GM18870 (cell line): ENCODE results near the gene RPS6KA2.

Experiments used
- ATAC-seq: cut with Tn5 transposase; IDR thresholded peaks from one replicate; pipeline ENCODE4 v1.9.1; 2021; ENCODE audit warnings: moderate library complexity; ENCODE audit not compliant: unreplicated experiment

RPS6KA2 gene

DNA sequence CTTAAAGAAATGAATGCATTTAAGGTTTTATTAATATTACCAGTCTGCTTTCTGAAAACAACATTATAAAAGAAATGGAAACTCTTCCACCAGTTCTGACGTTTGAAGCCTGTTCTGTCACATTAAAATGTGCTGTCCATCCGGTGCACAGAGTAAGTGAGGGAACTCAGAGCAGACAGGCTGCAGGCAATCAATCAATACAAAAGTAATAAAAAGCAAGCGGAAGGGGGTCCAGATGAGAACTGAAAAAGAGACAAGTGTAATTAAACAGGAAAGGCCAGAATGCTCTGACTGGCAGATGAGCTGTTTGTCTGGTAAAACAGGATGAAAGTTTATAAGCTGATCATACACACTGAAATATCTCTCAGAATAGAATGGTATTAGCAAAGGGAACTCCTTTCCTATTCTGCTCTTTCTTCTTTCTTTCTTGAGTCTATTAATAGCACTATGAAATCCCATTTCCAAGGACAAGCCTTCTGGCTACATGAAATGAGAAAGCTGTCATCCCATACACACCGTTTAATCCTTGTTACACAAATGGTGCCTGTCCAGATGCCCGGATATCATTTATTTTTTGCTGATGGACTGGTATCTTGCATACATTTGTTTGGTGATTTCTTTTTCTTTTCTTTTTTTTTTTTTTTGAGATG lies 134.8 kb downstream of the RPS6KA2 start:
- no peak for ATAC-seq

DNA sequence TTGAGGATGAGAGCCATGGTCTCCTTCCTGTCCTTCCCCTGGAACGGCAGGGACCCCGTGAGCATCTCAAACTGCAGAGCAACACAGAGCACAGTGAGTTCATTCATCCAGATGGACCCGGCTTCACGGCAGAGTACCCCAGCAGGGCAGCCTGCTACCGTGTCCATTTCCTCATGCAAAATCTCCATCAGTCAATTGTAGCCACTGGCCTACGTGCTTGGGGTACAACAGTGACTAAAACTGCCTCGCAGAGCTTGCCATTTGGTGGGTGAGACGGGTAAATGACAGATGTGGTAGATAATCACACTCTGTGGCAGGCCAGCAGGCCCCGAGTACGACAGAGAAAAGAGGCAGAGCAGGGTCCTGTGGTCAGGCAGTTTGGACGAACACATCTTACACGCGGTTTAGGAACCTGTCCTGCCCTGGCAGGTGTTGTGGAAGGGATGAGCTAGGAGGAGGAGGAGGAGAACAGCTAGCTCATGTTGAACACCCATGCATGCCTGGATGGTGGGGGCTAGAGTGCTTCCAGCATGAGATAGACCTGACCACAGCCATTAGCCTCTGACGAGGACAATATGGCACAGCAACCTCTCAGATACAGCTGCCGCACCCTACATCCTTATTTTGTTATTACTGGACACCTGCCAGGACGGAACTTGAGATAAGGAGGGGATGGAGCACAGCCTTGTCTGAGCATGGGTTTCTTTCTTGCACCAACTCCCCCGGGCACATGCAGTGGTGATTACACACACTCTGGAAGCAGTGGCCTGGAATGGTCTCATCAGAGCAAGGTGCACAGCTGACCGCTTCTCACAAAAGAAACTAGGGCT lies 136.2 kb downstream of the RPS6KA2 start:
- no peak for ATAC-seq

DNA sequence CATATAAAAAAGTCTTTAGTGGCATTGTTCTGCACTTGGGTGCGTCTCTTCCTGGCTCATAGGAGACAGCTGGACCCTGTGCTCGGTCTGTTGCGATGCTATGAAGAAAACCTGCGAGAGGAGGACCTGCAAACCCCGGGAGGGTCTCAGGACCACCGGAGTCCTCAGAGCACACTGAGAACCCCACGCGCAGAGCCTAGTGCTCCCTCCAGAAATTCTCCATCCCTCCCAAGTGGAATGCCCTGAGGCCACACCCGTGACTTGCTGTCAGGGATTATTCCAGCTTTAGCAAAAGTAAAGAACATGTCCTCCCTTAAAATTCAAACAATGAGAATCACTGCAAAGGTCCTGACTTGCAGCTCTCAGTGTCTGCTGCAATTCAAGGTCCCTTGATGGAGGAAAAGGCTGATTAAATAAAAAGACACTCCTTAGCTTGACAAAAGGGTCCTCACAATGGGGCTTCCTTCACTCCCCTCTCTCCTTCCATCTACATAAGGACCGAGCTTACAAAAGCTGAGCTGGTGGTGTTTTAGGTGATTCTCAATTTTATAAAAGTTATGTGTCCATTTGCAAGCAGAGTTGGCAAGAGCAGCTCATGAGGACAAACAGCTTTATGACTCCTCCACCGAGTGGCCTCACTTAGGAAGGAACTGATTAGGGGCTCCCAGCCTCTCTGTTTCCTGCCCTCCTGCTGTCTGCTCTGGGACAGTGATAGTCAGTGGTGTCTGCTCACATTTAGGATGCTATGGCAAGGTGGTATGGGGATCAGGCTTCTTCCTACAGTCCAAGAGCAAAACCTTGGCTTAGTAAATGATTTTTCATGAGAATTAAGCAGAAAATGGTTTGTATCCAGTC lies 137.5 kb downstream of the RPS6KA2 start:
- no peak for ATAC-seq

DNA sequence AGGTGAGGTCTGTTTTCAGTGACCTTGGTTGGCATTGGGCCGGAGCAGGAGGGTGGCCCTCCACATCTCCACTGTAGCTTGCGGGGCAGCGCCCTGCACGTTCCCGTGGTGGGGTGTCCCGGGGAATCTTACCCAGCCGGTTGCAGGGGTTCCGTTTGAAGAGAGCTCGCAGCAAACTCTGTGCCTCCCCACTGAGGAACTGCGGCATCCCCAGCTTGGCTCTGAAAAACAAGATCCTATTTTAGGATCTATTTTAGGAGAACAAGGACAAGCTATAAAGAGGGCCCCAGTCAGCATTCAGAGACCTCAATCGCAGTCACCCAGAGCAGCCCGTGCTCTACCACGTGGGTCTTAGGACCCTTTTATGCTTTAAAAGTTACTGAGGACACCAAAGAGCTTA lies 138.3 kb downstream of the RPS6KA2 start:
- ATAC-seq = no peak

DNA sequence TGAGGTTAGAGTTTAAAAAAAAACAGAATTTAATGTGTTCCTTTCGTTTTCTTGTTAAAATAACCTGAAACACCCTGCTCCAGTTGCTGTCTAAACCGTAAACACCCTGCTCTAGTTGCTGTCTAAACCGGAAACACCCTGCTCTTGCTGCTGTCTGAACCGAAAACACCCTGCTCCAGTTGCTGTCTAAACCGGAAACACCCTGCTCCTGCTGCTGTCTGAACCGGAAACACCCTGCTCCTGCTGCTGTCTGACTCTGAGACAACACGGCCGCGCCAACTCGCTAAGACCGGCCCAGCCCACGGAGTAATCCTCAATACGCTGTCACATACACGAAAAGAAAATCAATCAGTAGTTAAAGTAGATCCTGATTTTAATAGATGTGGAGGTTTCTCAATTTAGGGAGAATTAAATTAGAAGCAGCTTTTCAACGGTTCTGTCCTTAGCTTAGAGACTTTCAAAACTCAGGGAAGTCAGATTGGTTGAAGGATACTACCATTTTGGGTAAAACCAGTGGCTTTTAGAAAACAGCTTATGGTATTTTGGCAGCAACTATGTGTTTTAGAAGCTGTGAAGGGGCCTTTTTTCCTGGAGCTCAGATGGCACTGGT lies 138.9 kb downstream of the RPS6KA2 start:
- ATAC-seq = peak; percentile 76

DNA sequence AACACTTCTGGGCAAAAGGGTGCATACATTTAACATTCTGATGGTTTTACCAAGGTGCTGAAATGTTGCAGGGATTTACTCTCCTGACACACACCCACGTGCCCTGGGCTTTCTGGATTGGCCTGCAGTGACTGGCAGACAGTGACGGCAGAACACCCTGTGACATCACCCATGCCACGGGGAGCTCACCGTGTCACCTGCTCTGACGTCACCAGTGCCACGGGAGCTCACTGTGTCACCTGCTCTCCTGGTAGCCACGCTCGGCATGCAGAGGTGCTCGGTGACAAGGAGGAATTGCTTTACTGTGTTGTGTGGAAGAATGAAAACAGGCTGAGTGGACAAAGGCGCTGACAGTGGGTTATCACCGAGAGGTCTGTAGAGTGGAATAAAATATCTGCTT lies 139.9 kb downstream of the RPS6KA2 start:
- ATAC-seq = no peak

DNA sequence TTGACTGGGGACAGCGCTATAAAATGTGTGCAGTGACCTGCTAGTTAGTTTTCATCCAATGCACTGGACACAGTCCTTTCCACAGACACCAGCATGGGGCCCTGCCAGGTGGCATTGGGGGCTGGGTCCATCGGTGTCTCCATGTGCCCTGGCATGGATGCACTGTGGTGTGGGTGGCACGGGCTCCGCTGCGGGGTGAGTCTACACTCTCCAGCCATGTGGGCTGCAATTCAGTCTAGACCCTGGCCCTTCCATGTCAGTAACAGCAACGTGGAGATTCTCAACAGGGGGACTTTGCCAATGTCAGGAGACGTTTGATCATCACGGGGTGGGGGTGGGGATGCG lies 140.5 kb downstream of the RPS6KA2 start:
- ATAC-seq = no peak

DNA sequence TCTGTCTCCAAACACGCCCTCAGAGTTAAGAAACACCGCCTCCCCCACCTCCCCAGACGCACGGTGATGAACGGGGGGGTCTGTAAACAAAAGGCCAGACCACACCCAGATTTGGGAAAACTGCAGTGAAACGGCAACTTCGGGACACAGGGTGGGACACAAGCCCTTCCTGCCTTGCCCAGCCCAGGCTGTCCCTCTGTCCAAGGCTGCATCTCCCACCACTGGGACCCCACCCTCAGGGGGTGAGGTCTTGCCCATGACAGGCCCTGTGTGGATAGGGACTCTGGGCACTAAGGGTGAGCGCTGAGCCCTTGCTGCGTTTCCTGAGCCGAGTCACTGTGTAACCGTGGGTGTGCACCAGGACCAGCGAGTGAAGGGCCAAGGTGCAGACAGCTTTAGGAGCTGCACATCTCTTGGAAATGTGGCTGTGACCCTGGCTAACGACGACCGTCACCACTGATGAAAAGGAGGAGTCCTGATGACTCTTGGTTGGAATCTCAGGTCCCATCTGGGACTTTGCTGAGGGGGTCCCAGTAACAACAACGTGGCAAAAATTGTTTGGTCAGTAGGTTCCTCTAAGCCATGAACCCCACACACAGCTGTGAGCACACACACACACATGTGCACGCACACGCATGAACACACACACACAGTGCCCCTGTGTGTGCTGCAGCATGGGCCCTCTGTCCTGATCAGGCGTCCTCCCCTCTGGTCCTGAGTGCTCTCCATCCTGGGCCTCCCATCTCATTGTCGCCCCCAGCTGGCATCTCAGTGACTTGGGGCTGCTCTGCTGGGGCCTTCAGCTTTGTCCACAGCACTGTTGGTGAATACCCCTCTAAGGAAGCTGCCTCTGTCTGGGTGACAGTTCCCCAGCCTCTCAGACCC lies 141.2 kb downstream of the RPS6KA2 start:
- no peak for ATAC-seq

DNA sequence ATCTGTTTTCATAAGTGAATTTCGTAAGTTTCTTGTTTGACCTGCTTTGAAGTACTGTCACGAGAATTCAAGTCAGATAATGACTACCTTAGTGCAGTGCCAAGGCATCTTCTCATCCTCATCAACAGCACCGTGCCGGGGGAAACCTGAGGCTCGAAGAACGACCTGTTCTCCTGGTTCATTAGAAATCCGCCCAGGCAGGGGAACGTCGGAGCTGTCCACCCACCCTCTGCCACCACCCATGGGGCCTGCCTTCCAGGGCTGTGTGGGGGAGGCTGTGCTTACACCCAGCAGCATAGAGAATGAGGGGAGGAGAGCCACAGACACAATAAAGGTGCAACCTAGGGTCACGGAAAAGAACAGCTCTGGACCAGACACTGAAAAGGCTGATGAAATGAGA lies 142.2 kb downstream of the RPS6KA2 start:
- ATAC-seq = no peak

DNA sequence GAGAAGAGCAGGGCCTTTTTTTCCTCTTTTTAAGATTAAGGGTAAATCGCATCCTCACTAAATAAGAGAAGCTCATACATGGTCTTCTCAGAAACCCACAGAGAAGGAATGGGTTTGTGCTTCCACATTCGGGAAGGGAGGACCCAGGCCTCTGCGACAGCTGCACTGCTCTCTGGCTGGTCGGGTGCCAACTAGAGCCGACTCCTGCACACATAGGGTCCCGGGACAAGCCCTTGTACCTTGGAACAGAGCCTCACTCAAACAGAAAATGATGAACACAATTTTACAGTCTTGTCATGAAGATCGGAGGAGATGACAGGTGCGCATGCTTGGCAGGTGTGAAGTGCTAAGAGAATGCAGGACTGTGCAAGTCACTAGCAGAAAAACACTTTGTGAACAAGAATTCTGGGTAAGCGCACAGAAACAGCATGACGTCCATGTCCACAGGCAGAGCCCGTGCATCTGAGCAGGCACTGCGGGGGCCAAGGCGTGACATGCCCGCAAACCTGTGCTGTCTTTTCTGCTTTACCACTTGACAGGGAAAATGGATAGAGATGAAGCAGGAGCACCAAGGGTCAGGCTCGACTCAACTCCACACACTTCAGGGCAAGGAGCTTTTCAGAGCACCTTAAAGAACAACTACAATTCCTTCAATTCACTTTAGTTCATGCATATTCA lies 143.3 kb downstream of the RPS6KA2 start:
- no peak for ATAC-seq

DNA sequence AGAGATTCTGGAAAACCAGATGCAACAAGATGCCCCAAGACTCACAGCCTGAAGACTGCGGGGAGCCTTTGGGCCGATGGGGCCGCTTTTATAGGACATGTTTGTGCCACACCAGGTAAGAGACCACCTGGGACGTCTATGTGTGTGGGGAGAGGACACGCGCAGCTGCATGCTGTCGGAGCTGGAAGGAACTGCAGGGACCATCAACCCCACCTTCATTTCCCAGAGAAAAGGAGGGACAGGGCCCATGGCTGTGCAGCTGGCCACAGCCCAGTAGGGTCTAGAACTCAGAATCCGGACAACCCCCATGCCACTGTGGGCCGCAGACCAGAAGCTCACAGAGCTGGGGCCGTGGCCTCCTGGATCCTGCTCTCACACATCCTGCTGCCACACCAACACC lies 144.0 kb downstream of the RPS6KA2 start:
- ATAC-seq = no peak

DNA sequence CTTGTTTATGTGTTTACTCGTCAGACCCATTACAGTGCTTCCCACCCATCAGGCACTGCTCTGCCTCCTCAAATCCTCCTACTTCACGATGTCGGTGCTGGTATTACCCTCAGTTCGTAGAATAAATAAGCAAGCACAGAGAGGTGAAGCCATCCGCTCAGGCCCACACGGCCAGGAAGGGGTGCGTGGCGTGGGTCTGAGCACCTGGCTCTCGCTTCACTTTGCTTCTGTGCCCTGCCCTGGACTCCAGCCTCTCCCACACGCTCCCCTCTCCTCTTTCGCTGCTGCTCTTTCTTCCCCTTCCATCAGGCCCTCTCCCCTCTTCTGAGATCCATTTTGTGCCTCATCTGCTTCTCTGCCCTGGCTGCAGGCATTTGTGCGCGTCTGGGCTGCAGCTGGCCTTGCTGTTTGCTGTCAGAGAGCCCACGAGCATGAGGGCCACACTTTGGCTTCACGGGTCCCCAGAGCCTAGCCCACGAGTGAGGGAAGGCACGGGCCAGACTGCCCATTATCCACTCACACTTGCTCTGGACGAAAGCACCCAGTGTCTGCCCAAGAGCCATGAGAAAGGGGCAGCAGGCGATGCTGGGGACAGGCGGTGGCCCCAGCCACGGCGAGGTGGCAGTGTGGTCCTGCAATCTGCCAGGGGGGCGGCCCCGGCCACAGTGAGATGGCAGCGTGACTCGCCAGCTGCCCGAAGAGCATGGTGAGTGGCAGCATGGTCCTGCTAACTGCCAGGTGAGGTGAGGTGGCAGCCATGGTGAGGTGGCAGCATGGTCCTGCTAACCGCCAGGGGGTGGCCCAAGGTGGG lies 148.1 kb downstream of the RPS6KA2 start:
- no peak for ATAC-seq

DNA sequence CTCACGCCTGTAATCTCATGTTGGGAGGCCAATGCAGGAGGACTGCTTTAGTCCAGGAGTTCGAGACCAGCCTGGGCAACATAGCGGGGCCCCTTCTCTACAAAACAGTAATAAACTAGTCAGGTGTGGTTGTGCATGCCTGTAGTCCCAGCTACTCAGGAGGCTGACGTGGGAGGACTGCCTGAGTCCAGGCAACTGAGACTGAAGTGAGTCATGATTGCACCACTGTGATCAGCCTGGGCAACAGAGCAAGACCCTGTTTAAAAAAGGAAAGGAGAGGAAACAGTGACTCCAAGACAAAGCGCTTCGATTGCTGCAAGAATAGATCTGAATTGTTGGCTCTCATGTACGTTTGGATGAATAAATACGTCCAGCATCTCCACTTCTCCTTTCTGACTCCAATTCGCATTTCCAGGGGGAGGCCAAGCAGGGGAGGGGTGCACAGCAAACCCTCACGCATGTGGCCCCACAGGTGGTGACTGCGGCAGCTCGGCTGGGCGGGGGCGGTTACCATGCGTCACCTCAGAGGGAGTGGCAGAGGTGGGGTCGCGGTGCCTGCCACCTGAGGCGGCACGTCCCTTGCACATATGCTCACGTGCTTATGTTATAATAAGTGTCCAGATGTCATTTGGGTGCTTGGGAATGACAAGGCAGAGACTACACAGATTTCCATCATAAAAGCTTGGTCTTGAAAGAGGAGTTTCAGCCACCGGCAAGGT lies 149.2 kb downstream of the RPS6KA2 start:
- ATAC-seq = no peak

DNA sequence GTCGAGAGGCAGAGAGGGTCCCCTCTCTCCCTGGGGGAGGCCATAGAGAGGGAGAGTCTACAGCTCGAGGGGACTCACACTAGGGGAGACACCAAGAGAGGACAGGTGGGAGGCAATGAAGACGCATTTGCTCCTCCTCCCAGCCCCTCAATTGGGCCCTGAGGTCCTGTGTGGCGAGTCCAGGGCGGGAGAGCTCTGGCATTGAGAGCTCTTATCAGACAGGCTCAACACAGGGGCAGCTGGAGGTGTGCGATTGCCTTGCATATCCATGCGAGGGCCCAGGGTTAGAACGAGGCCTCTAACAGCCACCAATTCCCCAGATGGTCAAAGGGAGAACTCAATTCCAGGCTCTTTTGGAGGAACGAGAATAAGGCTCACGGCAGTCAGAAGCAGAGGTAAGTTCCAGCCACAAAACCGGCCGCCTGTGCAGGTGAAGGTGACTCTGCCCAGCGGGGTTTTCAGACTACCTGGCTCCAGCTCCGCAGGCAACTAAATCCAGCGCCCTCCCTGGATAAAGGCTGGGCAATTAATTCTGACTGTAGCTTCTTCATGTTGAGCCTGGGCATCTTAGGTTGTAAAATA lies 150.3 kb downstream of the RPS6KA2 start:
- ATAC-seq = no peak

DNA sequence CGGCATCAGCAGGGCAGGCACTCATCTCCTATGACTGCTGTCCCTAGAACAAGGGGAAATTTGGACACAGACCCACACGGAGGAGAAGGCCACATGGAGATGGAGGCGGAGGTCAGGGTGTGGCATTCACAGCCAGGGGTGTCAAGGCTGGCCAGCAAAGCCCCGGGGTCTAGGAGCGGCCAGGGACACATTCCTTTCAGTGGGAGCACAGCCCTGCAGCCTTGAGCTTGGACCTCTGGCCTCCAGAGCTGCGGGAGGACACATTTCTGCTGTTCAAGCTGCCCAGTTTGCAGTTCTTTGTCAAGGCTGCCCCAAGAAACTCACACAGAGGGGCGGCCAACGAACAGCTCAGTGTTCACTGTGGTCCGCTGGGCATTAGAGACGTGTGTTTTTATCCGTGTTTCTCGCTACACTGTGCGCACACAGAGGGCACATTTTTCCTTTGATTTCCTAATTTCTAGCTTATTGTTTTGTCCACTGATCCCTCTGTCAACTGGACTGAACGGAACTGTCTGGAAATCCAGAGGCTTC lies 150.9 kb downstream of the RPS6KA2 start:
- no peak for ATAC-seq

DNA sequence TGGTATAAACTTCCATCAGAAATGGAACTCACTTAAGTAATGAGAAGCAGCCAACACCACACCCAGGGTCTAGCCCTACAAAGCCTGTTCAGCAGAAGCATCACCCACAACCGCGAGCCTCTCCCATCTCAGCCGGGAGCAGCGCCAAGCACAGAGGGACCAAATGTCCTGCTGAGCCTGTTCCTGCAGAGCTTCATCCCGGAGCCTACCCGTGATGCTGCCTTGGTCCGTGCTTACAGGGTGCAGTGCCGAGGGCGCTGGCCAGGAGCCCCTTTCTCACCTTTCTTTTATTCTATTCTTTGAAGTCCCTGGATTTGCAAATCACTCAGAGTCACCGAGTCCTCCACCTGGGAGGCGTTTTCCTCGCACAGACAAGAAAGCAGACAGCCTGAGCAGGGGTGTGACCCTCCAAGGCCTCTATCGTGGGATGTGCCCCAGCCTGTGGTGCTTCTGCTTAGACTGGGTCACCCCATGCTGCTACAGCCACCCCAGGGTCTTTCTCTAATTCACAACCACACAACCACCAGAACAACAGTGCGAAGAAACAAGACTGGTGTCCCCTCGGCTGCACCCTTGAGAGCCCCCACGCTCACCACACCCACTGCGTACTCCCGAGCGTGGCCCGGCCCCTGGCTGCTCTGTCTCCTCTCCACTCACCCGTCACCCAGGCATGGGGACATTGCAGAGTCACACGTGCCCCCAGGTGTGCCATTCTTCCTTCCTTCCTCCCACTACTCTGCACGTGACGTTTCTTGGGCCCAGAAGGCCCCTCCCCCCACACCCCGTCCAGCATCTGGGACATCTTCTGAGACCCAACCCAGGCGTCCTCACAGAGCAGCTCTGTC lies 152.1 kb downstream of the RPS6KA2 start:
- no peak for ATAC-seq
